GM19467 (cell line): Measurements from ENCODE around the gene GFOD1.

Experiments
- ATAC-seq: cut with Tn5 transposase; IDR thresholded peaks from one replicate; pipeline ENCODE4 v1.9.1; 2021; ENCODE audit warnings: mild to moderate bottlenecking, moderate library complexity; ENCODE audit not compliant: unreplicated experiment

The GFOD1 gene, protein sequence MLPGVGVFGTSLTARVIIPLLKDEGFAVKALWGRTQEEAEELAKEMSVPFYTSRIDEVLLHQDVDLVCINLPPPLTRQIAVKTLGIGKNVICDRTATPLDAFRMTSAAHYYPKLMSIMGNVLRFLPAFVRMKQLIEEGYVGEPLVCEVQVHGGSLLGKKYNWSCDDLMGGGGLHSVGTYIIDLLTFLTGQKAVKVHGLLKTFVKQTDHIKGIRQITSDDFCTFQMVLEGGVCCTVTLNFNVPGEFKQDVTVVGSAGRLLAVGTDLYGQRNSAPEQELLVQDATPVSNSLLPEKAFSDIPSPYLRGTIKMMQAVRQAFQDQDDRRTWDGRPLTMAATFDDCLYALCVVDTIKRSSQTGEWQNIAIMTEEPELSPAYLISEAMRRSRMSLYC

DNA sequence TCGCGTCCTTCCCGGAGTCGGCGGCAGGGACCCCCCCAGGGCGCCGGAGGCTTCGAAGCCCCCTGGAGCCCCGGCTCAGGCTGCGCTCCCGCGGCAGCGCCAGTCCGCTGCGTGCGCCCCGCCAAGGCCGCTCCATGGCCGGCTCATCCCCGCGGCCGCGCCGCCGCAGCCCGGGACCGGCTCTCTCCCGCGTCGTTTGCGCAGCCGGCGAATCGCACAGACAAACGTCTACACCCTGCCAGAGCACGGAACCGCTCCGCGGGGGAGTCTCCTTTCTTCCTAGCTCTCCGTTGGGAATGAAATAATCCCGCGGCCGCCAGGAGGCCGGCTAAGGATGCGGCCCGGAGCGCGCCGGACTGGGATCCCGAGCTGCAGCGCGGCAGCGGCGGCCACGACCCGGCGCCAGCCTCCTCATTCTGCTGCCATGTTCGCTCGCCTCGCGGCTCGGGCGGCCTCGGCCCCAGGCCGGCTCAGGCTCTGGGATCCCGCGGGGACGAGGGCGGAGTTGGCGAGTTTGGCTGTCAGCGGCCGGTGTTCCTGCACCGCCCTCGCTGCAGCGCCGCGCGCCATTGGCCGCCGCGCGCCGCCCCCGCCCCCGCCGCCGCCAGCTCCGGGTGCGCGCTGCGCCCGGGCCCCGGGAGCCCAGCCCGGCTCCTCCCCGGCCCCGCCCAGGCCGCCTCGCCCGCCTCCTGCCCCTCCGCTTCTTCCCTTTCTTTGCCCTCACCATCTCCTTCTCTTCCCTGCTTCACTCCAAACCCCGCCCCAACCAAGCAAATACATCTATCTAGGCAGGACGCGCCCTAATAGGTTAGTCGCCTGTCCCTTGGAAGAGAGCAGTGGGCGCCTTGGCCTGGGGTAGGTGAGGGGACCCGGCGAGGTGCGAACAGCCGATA is at the start of gene GFOD1:
Gene GFOD1, minus strand, starts transcription at position 479 of the 893 bp plus-strand sequence. CDS start 710 bp downstream, outside the sequence.
- ATAC-seq, result peak; percentile 76

DNA sequence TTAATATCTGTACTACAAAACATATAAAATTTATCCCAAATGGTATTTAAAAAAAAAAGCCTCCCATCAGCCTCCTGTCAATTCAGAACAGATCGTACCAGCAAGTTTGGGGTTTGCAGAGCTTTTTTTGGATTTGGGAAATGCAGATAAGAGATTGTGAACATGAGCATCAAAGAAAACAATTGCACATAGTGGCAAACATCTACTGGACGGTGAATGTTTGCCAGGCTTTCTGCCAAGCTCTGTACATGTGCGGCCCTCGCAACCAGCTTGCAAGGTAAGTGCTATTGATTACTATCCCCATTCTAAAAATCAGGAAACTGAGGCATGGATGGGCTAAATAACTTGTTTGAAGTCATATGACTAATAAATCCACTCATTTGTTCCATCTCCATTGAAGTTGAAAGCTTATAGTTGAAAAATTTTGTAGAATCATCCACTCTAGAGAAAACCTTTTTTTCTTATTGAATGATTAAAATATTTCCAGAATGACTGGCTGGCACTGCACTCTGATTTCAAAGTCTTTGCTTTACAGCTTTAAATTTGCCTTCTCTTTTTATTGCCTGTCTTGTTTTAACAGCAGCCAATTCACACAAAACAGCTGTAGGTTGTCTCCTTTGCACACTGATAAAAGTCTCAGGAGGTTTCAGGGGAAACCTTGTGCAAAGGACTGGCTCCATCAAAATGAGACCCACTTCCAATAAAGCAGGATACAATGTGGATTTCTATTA is 49.6 kb upstream of the GFOD1 start:
- no peak for ATAC-seq

DNA sequence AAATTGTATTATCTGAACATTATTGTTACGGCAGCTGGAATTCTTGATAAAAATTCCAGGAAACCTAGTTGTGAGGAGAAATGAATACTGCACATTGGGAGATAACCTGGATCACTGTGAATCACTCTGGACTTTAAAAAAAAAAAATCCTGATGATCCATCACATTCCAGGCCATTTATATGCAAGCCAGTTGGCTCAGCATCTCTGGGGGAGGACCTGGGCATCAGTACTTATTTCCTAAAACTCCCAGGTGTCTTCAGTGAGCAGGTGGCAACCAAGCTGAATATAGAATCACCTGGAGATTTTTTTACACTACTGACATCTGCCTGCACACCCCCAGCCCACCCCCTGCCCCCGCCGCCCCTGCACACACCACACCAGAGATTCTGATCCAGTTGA is 47.9 kb upstream of the GFOD1 start:
- no peak for ATAC-seq

GRCh38 chr6:13534536-13534935 is 47.1 kb upstream of the GFOD1 start:
- no peak for ATAC-seq

GRCh38 chr6:13531956-13532355 is 44.6 kb upstream of the GFOD1 start:
- ATAC-seq, result no peak

DNA sequence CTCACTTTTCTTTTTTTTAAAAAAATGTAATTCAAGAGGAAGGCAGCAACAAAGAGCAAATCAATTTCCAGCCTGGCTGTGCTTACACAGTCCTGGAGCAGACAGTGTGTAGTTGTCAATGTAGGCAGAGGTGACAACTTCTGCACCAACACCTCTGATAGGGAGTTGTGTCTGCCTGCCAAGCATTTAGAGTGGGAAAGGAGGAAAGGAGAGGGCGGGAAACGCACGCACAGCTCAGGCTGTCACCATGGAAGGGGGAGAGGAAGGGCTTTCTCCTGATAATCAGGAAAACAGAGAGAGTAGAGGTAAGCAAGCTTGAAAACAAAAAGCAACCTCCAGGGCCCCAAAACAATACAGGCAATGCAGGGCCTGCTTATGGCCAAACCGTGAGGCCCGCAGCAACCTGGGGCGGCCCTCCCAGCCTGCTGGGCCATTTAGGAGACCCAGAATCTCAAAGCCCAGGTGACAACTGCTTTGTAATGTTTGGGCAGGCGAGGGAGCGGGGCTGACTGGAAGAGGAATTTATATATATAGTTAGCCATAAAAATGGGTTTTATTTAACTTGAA is 41.5 kb upstream of the GFOD1 start:
- ATAC-seq, result no peak

- ATAC-seq, result no peak
Measured at GRCh38 chr6:13528232-13528631, 40.8 kb upstream of the GFOD1 start.

GRCh38 chr6:13527671-13528056 is 40.3 kb upstream of the GFOD1 start:
- no peak for ATAC-seq

DNA sequence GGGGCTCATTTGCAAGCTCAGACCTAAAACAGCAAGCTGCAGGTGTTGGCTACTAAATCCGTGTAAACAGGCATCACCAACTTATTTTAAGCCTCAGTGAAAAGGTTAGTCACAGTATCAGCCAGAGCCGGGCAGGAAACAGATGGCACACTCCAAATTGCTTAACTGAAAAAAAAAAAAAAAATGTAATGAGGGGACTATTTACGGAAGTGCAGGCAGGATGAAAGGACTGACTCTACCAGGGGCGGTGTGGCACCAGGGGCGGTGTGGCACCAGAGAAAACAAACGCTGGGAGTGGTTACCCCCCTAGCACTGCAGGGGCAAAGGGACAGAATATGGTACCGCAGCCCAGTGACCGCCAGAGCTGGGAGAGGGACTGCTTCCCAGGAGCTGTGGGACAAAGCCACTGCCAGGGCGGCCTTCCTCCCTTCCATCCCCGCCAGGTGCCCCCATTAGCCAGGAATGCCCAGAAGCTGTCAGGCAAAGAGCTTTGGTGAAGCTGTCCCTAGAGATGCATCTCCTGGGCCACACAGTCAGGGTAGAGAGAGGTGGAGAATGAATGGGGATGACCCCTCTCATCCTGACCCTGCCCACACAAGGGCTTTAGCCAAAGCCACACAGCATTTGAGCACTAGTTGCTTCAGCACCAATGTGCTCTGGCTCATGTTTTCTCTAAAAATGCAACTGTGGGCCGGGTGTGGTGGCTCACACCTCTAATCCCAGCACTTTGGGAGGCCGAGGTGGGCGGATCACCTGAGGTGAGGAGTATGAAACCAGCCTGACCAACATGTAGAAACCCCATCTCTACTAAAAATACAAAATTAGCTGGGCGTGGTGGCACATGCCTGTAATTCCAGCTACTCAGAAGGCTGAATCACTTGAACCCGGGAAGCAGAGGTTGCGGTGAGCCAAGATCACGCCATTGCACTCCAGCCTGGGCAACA is 39.6 kb upstream of the GFOD1 start:
- peak; percentile 70 for ATAC-seq

- no peak for ATAC-seq
Measured at GRCh38 chr6:13526357-13526726, 38.9 kb upstream of the GFOD1 start.

DNA sequence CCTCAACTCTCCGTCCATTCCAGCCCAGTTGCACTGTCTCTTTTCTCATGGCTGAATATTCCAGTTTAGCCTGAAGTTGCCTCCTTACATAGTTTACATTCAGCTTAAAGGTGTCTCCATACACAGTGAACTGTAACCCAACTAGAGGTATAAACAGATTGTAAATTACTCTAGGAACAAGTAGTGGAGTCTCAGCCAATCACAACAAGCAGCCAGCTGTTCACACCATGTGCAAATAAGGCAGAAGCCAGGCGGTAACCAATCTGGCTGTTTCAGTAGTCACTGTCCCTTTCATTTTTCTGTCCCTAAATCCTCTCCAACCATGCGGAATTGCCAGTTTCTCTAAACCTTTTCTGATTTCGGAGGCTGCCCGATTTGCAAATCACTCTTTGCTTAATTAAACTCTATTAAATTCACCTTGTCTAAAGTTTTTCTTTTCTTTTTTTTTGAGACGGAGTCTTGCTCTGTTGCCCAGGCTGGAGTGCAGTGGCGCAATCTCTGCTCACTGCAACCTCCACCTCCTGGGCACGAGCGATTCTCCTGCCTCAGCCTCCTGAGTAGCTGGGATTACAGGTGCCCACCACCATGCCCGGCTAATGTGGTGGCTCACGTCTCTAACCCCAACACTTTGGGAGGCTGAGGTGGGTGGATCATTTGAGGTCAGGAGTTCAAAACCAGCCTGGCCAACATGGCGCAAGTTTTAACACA is 37.6 kb upstream of the GFOD1 start:
- ATAC-seq, result no peak

DNA sequence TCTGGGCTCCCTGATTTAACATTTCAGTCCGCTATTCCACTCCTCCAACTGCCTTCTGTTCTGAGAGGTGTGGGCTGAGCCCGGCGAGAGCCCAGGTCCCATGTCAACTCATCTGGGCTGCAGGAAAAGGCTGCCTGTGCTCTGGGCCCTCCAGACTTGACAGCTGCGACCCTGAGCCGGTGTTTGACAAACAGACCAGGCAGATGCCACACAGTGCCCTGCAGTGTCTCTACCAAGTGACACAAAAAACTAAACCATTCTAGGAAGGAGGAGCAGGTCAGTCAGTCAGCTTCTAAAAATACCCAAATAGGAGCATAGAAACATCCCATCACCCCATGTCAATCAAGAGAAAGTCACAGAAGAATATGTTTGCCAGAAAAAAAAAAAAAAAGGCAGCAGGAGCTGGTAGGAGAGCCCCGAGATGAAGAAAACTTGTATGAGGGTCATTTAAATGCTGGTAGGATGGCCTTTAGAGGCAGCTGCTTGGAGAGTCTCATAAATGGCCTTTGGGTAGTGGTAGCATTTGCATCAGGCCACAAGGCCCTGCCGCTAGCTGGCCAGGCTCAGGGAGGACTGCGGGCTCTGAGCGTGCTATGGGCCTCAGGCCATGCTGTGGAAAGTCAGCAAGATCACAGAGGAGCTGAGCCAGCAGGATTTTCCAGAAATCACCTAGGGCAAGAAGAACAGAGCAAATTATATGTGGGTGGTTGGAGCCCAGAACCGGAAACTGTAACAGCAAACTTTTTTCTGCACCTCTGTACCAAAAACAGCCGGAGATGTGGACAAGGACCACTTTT is 36.6 kb upstream of the GFOD1 start:
- ATAC-seq, result no peak

- no peak for ATAC-seq
Measured at GRCh38 chr6:13522656-13523055, 35.3 kb upstream of the GFOD1 start.

DNA sequence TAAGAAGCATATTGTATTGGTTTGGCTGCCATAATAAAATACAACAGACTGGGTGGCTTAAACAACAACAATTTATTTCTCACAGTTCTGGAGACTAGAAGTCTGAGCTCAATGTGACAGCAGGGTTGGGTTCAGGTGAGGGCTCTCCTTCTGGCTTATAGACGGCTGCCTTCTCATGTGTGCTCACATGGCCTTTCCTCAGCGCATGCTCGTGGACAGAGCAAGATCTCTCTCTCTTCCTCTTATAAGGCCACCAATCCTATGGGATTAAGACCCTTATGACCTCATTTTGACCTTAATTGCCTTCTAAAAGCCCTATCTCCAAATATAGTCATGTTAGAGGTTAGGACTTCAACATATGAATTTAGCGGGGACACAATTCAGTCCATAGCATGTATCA is 32.4 kb upstream of the GFOD1 start:
- ATAC-seq, result no peak

- no peak for ATAC-seq
Measured at GRCh38 chr6:13517116-13517515, 29.7 kb upstream of the GFOD1 start.

DNA sequence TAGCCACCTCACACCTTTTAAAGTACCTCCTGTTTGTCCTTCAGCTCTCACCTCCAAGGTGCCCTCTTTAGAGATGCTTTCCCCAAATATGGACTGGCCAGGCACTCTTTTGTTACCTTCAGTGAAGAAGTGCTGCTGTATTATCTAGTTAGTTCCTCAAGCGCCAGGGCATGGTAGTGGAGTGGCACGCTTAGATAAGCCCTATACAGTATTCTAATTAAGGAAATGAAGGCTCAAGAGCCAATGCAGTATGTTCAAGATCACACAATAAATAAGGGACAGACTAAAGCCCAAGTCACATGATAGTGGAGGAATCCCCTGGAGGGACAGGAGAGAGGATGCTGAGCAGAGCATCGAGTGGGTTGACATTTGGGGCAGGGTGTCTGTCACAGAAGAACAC is 28.5 kb upstream of the GFOD1 start:
- no peak for ATAC-seq

DNA sequence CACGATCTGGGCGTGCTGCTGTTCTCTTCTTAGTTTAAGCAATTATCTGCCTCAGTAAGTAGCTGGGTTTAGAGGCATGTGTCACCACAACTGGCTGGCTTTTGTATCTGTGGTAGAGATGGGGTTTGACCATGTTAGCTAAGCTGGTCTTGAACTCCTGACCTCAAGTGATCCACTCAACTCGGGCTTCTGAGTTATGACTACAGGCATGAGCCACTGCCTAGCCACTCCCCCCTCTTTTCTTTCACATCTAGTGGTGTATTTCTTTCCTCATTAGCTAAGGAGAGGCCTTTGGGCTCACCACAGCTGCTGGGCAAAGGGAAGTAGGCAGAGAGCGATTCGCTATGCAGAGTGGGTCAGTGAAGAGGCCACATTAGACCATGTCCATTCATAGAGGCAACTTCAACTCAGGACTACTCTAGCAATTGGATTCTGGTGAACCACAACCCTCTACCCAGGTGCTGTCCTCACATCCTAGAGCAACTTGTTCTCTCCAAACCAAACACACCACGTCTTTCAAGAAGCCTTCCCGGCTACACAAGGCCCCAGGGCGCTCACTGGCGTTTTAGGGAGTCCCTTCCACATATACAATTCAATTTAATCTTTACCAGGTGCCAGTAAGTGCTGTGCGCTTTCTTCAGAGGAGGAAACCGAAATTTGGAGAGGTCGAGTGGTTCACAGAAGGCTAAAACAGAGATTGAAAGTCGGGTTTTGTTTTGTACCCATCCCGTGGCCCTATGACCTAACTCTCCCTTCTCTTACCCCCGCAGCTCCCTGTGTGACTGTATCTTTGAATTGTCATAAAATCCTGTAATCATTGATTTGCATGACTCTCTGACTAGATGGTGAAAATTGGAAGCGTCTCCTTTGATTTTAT is 26.5 kb upstream of the GFOD1 start:
- ATAC-seq, result no peak

DNA sequence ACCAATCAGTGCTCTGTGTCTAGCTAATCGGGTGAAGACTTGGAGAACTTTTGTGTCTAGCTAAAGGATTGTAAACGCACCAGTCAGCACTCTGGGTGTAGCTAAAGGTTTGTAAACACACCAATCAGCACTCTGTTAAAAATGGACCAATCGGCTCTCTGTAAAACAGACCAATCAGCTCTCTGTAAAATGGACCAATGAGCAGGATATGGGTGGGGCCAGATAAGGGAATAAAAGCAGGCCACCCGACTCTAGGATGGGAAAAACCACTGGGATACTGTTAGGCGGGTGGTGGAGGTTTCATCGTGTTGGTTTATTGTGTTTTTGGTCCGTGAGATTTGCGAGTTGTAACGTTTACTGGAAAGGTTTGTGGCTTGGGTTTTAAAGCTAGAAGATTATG is 25.5 kb upstream of the GFOD1 start:
- ATAC-seq, result no peak
